Raji (cell line): Measurements from ENCODE around the gene CENPV.

ENCODE experiments used
- POLR2A ChIP-seq: IDR thresholded peaks from 2 replicates; pipeline ENCODE4 v1.6.1; 2011; ENCODE audit warnings: low read depth, low read length, control low read depth; ENCODE audit not compliant: insufficient read depth

Gene CENPV

GRCh38 chr17:16294560-16294959 lies 58.7 kb downstream of the CENPV start:
- TF ChIP-seq POLR2A = no peak

GRCh38 chr17:16293931-16294330 lies 59.3 kb downstream of the CENPV start:
- no peak for TF ChIP-seq POLR2A
